ENCODE data around the gene ASIC2. TPM values are rescaled to one million over a fixed set of nuclear protein-coding genes. Genes with fewer than 3 reads are reported as not detected.

Gene ASIC2
- total RNA-seq, 1 donor from 2014 or later: 0.36 TPM

DNA sequence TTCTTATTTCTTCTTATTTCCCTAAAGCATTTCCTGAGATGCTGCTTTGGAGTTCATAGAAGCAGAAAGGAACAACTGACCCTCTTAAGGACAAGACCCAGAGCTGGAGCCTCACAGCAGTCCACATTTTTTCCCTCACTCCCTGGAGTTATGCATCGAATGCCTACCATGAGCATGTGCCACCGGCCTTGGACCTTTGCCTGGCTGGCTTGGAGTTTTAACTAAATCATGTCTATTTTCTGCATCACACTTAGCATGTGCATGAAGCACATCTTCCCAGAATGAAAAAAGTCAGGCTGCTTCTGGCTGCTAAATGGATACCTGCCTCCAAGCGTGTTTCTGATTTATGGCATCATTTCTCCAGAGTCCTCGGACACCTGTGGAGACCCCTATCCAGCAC, 196.9 kb downstream of the ASIC2 start:
- H3K4me1 Mint-ChIP-seq (ENCODE audit: low read depth, unreplicated experiment): peaks cover 3% of the 10 kb centered on the region

DNA sequence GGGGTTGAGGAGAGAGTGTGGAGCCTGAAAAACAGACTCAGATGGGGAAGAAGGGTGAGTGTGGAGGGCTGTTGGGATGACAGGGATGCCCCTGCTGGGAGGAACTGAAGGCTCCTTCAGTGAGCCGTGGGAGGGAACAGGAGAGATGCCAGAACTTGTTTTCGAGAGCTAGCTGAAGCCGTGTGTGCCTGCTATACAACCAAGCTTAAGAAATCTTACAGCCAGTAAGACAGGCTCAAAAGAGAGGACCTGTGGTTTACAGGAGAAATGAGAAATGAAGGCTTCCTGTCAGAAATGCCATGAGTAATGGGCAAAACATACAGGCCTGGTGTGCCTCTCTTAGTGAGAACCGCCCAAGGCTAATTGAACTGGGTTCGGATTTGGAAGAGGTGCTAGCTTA, 201.8 kb downstream of the ASIC2 start:
- Histone ChIP-seq H3K36me3 (ENCODE audit: insufficient read depth, low read length) (no peaks in the 10 kb centered on the region), H3K79me2 (ENCODE audit: insufficient read depth, low read length) (no peaks in the 10 kb centered on the region), H3K27me3 (ENCODE audit: insufficient read depth, low read length) (peaks cover 2% of the 10 kb centered on the region), H2AFZ (ENCODE audit: low read depth, low read length) (no peak overlapping the region), H4K20me1 (ENCODE audit: insufficient read depth, low read length) (no peaks in the 10 kb centered on the region), H3K4me1 (ENCODE audit: insufficient read depth, low read length) (no peaks in the 10 kb centered on the region), H3K9ac (ENCODE audit: low read length) (no peak overlapping the region), H3K27ac (ENCODE audit: low read depth, low read length) (no peak overlapping the region), H3K4me2 (ENCODE audit: low read length) (no peak overlapping the region), H3K4me3 (ENCODE audit: insufficient read depth, low read depth, low read length) (no peak overlapping the region), H3K9me3 (ENCODE audit: insufficient read depth, low read depth, low read length) (no peaks in the 10 kb centered on the region)
- peak overlapping the region; percentile 37 for H3K27ac Mint-ChIP-seq (ENCODE audit: unreplicated experiment)
- DNase-seq (ENCODE audit: low read depth) (peak; percentile 50), FAIRE-seq (no peak)
- no peaks in the 10 kb centered on the region for H3K36me3 Mint-ChIP-seq (ENCODE audit: low read depth, unreplicated experiment)
- no peaks in the 10 kb centered on the region for H3K9me3 Mint-ChIP-seq (ENCODE audit: unreplicated experiment)
- peaks cover 6% of the 10 kb centered on the region for H3K4me1 Mint-ChIP-seq (ENCODE audit: low read depth, unreplicated experiment)
- H3K27me3 Mint-ChIP-seq (ENCODE audit: low read depth, unreplicated experiment): peaks cover 60% of the 10 kb centered on the region
- no peak for TF ChIP-seq EZH2 (IDR thresholded peaks at IDR 0.05; ENCODE audit: insufficient read depth, low read length)
- no peak for TF ChIP-seq CTCF (IDR thresholded peaks at IDR 0.05; ENCODE audit: insufficient read depth, low read depth, low read length)
- H3K4me3 Mint-ChIP-seq (ENCODE audit: unreplicated experiment): no peak overlapping the region

More for the DNA sequence above, 196.9 kb downstream of the ASIC2 start:
- Histone ChIP-seq H3K79me2 (ENCODE audit: insufficient read depth, low read length) (no peaks in the 10 kb centered on the region), H3K36me3 (ENCODE audit: insufficient read depth, low read length) (no peaks in the 10 kb centered on the region), H3K4me1 (ENCODE audit: insufficient read depth, low read length) (no peaks in the 10 kb centered on the region), H3K27ac (ENCODE audit: low read depth, low read length) (no peak overlapping the region), H3K27me3 (ENCODE audit: insufficient read depth, low read length) (peaks cover 2% of the 10 kb centered on the region), H4K20me1 (ENCODE audit: insufficient read depth, low read length) (no peaks in the 10 kb centered on the region), H3K4me2 (ENCODE audit: low read length) (no peak overlapping the region), H3K9me3 (ENCODE audit: insufficient read depth, low read depth, low read length) (no peaks in the 10 kb centered on the region), H2AFZ (ENCODE audit: low read depth, low read length) (no peak overlapping the region), H3K4me3 (ENCODE audit: insufficient read depth, low read depth, low read length) (no peak overlapping the region), H3K9ac (ENCODE audit: low read length) (no peak overlapping the region)
- FAIRE-seq (no peak), DNase-seq (ENCODE audit: low read depth) (no peak)
- Mint-ChIP-seq H3K4me3 (ENCODE audit: unreplicated experiment) (no peak overlapping the region), H3K9me3 (ENCODE audit: unreplicated experiment) (no peaks in the 10 kb centered on the region), H3K27me3 (ENCODE audit: low read depth, unreplicated experiment) (peaks cover 61% of the 10 kb centered on the region), H3K36me3 (ENCODE audit: low read depth, unreplicated experiment) (no peaks in the 10 kb centered on the region), H3K27ac (ENCODE audit: unreplicated experiment) (no peak overlapping the region)
- no peak for TF ChIP-seq EZH2 (IDR thresholded peaks at IDR 0.05; ENCODE audit: insufficient read depth, low read length)
- no peak for TF ChIP-seq CTCF (IDR thresholded peaks at IDR 0.05; ENCODE audit: insufficient read depth, low read depth, low read length)

DNA sequence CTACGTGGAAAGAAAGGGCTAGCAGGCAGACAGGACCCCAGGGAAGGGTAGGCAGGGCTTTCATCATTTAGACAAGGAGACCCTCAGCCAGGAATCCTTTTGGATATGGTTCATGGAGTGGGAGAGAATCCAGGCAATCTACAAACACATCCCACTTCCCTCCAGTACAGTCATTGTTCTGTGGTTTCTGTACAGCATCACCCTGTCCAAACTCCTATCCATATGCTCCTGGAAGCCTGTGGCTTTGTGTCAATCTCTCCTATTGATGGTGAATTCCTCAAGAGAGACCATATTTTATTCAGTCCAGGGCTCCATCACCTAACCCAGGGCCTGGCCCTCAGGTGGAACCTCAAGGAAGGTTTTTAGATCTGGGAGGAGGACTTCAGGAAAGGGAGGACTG, 202.3 kb downstream of the ASIC2 start:
- peaks cover 6% of the 10 kb centered on the region for H3K4me1 Mint-ChIP-seq (ENCODE audit: low read depth, unreplicated experiment)

More for the DNA sequence above, 202.3 kb downstream of the ASIC2 start:
- Mint-ChIP-seq H3K27me3 (ENCODE audit: low read depth, unreplicated experiment) (peaks cover 55% of the 10 kb centered on the region), H3K36me3 (ENCODE audit: low read depth, unreplicated experiment) (no peaks in the 10 kb centered on the region), H3K27ac (ENCODE audit: unreplicated experiment) (peak overlapping the region; percentile 37), H3K9me3 (ENCODE audit: unreplicated experiment) (no peaks in the 10 kb centered on the region), H3K4me3 (ENCODE audit: unreplicated experiment) (no peak overlapping the region)
- Histone ChIP-seq H2AFZ (ENCODE audit: low read depth, low read length) (no peak overlapping the region), H3K4me1 (ENCODE audit: insufficient read depth, low read length) (no peaks in the 10 kb centered on the region), H3K9ac (ENCODE audit: low read length) (no peak overlapping the region), H3K4me2 (ENCODE audit: low read length) (no peak overlapping the region), H3K4me3 (ENCODE audit: insufficient read depth, low read depth, low read length) (no peak overlapping the region), H3K9me3 (ENCODE audit: insufficient read depth, low read depth, low read length) (no peaks in the 10 kb centered on the region), H4K20me1 (ENCODE audit: insufficient read depth, low read length) (no peaks in the 10 kb centered on the region), H3K27me3 (ENCODE audit: insufficient read depth, low read length) (peaks cover 2% of the 10 kb centered on the region), H3K36me3 (ENCODE audit: insufficient read depth, low read length) (no peaks in the 10 kb centered on the region), H3K79me2 (ENCODE audit: insufficient read depth, low read length) (no peaks in the 10 kb centered on the region), H3K27ac (ENCODE audit: low read depth, low read length) (no peak overlapping the region)
- peak; percentile 56 for DNase-seq (ENCODE audit: low read depth)
- TF ChIP-seq EZH2 (IDR thresholded peaks at IDR 0.05; ENCODE audit: insufficient read depth, low read length) (no peak), CTCF (IDR thresholded peaks at IDR 0.05; ENCODE audit: insufficient read depth, low read depth, low read length) (no peak)
- no peak for FAIRE-seq

Data from astrocyte (in vitro differentiated cells and primary cell).